Calu3 (cell line): ENCODE data around the gene SEPTIN3. TPM values are rescaled to one million over a fixed set of nuclear protein-coding genes. Genes with fewer than 3 reads are reported as not detected.

Experiments used
- BruUV-seq: library from RNA; stranded (reverse); fragments of 400-500 nt; replicated peaks from 2 replicates; lab custom pipeline; 2021; lab: Mats Ljungman, UMichigan
- CTCF ChIA-PET: fragments of 300-600 bp; sonication (Branson Sonifier 250); formaldehyde crosslinking; loops from one replicate; lab custom pipeline; 2022; ENCODE audit warnings: antibody characterized with exemption; lab: Charles Lee
- DNase-seq: peaks from one replicate; pipeline ENCODE4 v3.0.0; 2022
- H3K27ac Mint-ChIP-seq: one replicate; pipeline ENCODE4 v1.8.0; 2022; ENCODE audit warnings: mixed read lengths; ENCODE audit not compliant: unreplicated experiment
- H3K27me3 Mint-ChIP-seq: one replicate; pipeline ENCODE4 v1.8.0; 2022; ENCODE audit warnings: mixed read lengths; ENCODE audit not compliant: unreplicated experiment
- H3K36me3 Mint-ChIP-seq: one replicate; pipeline ENCODE4 v1.8.0; 2022; ENCODE audit warnings: mild to moderate bottlenecking, moderate library complexity, mixed read lengths; ENCODE audit not compliant: insufficient read depth, unreplicated experiment
- H3K4me1 Mint-ChIP-seq: one replicate; pipeline ENCODE4 v1.8.0; 2022; ENCODE audit warnings: mild to moderate bottlenecking, low read depth, mixed read lengths; ENCODE audit not compliant: unreplicated experiment
- H3K4me3 Mint-ChIP-seq: one replicate; pipeline ENCODE4 v1.8.0; 2022; ENCODE audit warnings: mild to moderate bottlenecking, low read depth, moderate library complexity, mixed read lengths; ENCODE audit not compliant: unreplicated experiment
- H3K9me3 Mint-ChIP-seq: one replicate; pipeline ENCODE4 v1.8.0; 2022; ENCODE audit warnings: low read depth, mixed read lengths; ENCODE audit not compliant: unreplicated experiment
- intact Hi-C: fragments of 100-400 bp; cut with micrococcal nuclease; formaldehyde crosslinking; loops from one replicate; pipeline ENCODE4 v1.10.0; 2022; ENCODE audit not compliant: unreplicated experiment
- total RNA-seq: library from RNA; stranded (reverse); gene quantifications from 2 replicates; pipeline ENCODE4 v1.2.3, GENCODE V29; 2022
- TF ChIP-seq, protein P1 (sequence below): fragments of 200-600 bp; IDR thresholded peaks from one replicate; pipeline ENCODE4 v1.8.0; 2022; ENCODE audit warnings: antibody characterized with exemption; ENCODE audit not compliant: unreplicated experiment

The SEPTIN3 gene
- total RNA-seq, 1 experiment from 2014 or later = 3.4 TPM

DNA sequence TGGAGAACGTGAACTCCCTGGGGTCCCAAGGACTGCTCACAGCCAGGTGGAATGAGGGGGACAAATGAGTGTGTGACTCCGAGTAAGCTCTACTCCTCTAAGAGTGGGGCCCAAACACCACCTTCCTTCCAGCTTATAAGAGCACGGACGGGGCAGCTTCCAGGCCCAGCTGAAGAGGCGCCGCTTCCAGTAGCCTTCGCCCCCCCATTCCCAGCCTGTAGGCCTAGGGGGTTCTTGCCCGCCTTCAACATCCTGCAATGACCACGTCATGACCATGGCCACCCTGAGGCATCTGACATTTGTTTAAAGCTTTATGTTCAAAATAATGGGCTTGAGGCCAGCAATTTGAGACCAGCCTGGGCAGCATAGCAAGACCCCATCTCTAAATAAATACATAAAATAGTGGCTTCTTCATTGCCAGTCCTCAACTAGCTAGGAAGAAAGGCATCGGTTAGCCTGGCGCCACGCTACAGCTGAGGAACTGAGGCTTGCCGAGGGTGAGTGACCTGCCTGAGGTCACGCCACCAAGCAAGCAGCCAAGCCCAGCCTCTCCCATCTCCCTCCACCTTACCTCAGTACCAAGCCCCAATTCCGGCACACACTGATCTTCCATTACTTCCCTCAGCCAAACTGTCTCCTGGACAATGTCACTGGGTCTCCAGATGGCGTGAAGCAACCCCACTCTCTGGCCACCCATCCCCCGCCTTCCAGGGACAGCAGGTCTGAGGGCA is 34.8 kb upstream of the SEPTIN3 start:
- no peak overlapping the region for H3K27ac Mint-ChIP-seq
- peaks cover 3% of the 10 kb centered on the region for H3K4me1 Mint-ChIP-seq
- H3K4me3 Mint-ChIP-seq = no peak overlapping the region
- no peaks in the 10 kb centered on the region for H3K27me3 Mint-ChIP-seq
- no TSS peak for BruUV-seq
- H3K36me3 Mint-ChIP-seq = peaks cover 30% of the 10 kb centered on the region
- no peak for DNase-seq
- TF ChIP-seq, protein P1, sequence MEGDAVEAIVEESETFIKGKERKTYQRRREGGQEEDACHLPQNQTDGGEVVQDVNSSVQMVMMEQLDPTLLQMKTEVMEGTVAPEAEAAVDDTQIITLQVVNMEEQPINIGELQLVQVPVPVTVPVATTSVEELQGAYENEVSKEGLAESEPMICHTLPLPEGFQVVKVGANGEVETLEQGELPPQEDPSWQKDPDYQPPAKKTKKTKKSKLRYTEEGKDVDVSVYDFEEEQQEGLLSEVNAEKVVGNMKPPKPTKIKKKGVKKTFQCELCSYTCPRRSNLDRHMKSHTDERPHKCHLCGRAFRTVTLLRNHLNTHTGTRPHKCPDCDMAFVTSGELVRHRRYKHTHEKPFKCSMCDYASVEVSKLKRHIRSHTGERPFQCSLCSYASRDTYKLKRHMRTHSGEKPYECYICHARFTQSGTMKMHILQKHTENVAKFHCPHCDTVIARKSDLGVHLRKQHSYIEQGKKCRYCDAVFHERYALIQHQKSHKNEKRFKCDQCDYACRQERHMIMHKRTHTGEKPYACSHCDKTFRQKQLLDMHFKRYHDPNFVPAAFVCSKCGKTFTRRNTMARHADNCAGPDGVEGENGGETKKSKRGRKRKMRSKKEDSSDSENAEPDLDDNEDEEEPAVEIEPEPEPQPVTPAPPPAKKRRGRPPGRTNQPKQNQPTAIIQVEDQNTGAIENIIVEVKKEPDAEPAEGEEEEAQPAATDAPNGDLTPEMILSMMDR = no peak
- H3K9me3 Mint-ChIP-seq = no peaks in the 10 kb centered on the region
- intact Hi-C loops = no loop called here
- CTCF ChIA-PET = interaction anchor here (0.7 kb wide), 1 partner anchor 9 kb away, joined by 3 read pairs; no protein-coding TSS in a partner anchor

DNA sequence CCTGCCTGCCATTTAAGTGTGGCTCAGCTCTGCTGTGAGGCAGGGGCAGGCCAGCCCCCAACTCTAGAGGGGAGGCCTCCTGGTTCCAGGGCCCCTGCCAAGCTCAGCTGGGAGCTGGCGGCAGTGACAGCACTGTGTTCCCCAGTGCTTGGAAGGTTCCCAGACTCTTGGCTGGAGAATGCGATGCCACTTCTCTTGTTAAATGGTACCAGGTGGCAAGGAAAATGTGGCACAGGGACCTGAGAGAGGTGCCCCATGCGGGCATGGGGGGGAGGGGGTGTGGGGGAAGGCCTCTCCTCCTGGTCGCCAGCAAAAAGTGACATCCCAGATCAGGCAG is 34.3 kb upstream of the SEPTIN3 start:
- no peak for DNase-seq
- TF ChIP-seq, protein P1 = no peak
- Mint-ChIP-seq H3K9me3 (no peaks in the 10 kb centered on the region), H3K36me3 (peaks cover 36% of the 10 kb centered on the region), H3K27me3 (no peaks in the 10 kb centered on the region), H3K4me3 (no peak overlapping the region), H3K4me1 (peaks cover 9% of the 10 kb centered on the region), H3K27ac (no peak overlapping the region)
- CTCF ChIA-PET = no interaction called here
- no TSS peak for BruUV-seq
- intact Hi-C loops = no loop called here

DNA sequence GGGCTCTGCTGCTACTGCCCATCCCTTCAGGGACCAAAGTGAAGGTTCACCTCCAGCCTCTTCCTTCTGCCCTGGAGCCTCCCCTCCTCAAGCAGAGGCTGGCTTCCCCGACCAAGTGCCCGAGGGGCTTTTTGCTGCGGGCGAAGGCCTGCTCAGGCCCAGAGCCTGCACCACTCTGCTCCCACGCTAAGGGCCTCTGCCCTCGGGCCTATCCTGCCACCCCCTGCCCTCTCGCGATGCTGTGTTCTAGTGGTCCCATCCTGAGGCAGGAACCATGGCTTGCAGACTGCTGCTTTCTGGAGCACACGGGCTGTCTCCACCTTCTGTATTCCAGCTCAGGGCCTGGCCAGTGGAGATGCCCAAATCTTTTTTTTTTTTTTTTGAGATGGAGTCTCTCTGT is 33.7 kb upstream of the SEPTIN3 start:
- H3K27ac Mint-ChIP-seq = no peak overlapping the region
- DNase-seq = no peak
- CTCF ChIA-PET = interaction anchor here (0.7 kb wide), 1 partner anchor 36 kb away, joined by 3 read pairs; no protein-coding TSS in a partner anchor
- H3K9me3 Mint-ChIP-seq = no peaks in the 10 kb centered on the region
- TF ChIP-seq, protein P1 = no peak
- no peak overlapping the region for H3K4me3 Mint-ChIP-seq
- peaks cover 41% of the 10 kb centered on the region for H3K36me3 Mint-ChIP-seq
- no TSS peak for BruUV-seq
- H3K27me3 Mint-ChIP-seq = no peaks in the 10 kb centered on the region
- peaks cover 14% of the 10 kb centered on the region for H3K4me1 Mint-ChIP-seq
- intact Hi-C loops = no loop called here

DNA sequence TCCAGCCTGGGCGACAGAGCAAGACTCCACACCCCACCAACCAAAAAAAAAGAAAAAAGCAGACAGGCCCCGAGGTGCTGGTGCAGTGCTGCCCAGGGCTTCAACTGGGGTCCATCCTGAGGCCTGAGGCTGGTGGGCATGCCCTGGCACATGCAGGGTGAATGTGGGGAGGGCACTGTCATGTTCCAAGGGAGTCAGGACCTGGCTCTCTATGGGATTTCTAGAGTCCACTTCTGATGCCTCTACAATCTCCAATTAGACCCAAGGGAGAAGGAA is 32.4 kb upstream of the SEPTIN3 start:
- no peak for DNase-seq
- Mint-ChIP-seq H3K9me3 (no peaks in the 10 kb centered on the region), H3K36me3 (peaks cover 54% of the 10 kb centered on the region), H3K27ac (no peak overlapping the region), H3K4me1 (peaks cover 27% of the 10 kb centered on the region), H3K27me3 (no peaks in the 10 kb centered on the region), H3K4me3 (no peak overlapping the region)
- TF ChIP-seq, protein P1 = no peak
- CTCF ChIA-PET = no interaction called here
- intact Hi-C loops = no loop called here
- BruUV-seq = no TSS peak
